Astrocyte (in vitro differentiated cells and primary cell): ENCODE data around the gene RASAL1. TPM values are rescaled to one million over a fixed set of nuclear protein-coding genes. Genes with fewer than 3 reads are reported as not detected.
A peak's percentile ranks its signal among the peaks of the same experiment; 100 is the strongest.

ENCODE experiments used
- DNase-seq: peaks from one replicate; pipeline ENCODE4 v3.0.0-alpha.2; 2010; ENCODE audit warnings: low read depth
- FAIRE-seq: peaks from 2 replicates; lab custom pipeline; 2011; peaks lifted over from hg19 to GRCh38; lab: Jason Lieb, UNC
- H2AFZ ChIP-seq: 2 replicates; pipeline ENCODE4 v1.6.0; 2012; ENCODE audit warnings: low read depth, low read length, inconsistent platforms
- H3K27ac ChIP-seq: 2 replicates; pipeline ENCODE4 v1.5.1; 2011; ENCODE audit warnings: low read depth, low read length, inconsistent platforms
- H3K27me3 ChIP-seq: 2 replicates; pipeline ENCODE4 v1.6.0; 2011; ENCODE audit warnings: low read length, inconsistent platforms; ENCODE audit not compliant: insufficient read depth
- H3K36me3 ChIP-seq: 2 replicates; pipeline ENCODE4 v1.5.1; 2011; ENCODE audit warnings: low read length, inconsistent platforms; ENCODE audit not compliant: insufficient read depth
- H3K4me1 ChIP-seq: 2 replicates; pipeline ENCODE4 v1.5.1; 2011; ENCODE audit warnings: low read length, inconsistent platforms; ENCODE audit not compliant: insufficient read depth
- H3K4me2 ChIP-seq: 2 replicates; pipeline ENCODE4 v1.6.0; 2012; ENCODE audit warnings: low read length, inconsistent platforms
- H3K4me3 ChIP-seq: 2 replicates; pipeline ENCODE4 v1.5.1; 2011; ENCODE audit warnings: low read depth, mild to moderate bottlenecking, low read length, inconsistent platforms; ENCODE audit not compliant: insufficient read depth
- H3K79me2 ChIP-seq: 2 replicates; pipeline ENCODE4 v1.6.0; 2012; ENCODE audit warnings: mild to moderate bottlenecking, low read length, inconsistent platforms; ENCODE audit not compliant: insufficient read depth
- H3K9ac ChIP-seq: 2 replicates; pipeline ENCODE4 v1.6.0; 2012; ENCODE audit warnings: mild to moderate bottlenecking, low read length, inconsistent platforms
- H3K9me3 ChIP-seq: 2 replicates; pipeline ENCODE4 v1.5.1; 2012; ENCODE audit warnings: low read depth, mild to moderate bottlenecking, low read length, inconsistent platforms; ENCODE audit not compliant: insufficient read depth
- H4K20me1 ChIP-seq: 2 replicates; pipeline ENCODE4 v1.6.0; 2012; ENCODE audit warnings: low read length, inconsistent platforms; ENCODE audit not compliant: insufficient read depth
- H3K27ac Mint-ChIP-seq: one replicate; pipeline ENCODE4 v1.8.0; 2021; ENCODE audit warnings: mild to moderate bottlenecking, mixed read lengths; ENCODE audit not compliant: unreplicated experiment
- H3K27me3 Mint-ChIP-seq: one replicate; pipeline ENCODE4 v1.8.0; 2021; ENCODE audit warnings: low read depth, mixed read lengths; ENCODE audit not compliant: unreplicated experiment
- H3K36me3 Mint-ChIP-seq: one replicate; pipeline ENCODE4 v1.8.0; 2021; ENCODE audit warnings: low read depth, mixed read lengths; ENCODE audit not compliant: unreplicated experiment
- H3K4me1 Mint-ChIP-seq: one replicate; pipeline ENCODE4 v1.8.0; 2021; ENCODE audit warnings: low read depth, mixed read lengths; ENCODE audit not compliant: unreplicated experiment
- H3K4me3 Mint-ChIP-seq: one replicate; pipeline ENCODE4 v1.8.0; 2021; ENCODE audit warnings: mild to moderate bottlenecking, moderate library complexity, mixed read lengths; ENCODE audit not compliant: unreplicated experiment
- H3K9me3 Mint-ChIP-seq: one replicate; pipeline ENCODE4 v1.8.0; 2021; ENCODE audit warnings: mild to moderate bottlenecking, mixed read lengths; ENCODE audit not compliant: unreplicated experiment
- EZH2 ChIP-seq: IDR thresholded peaks from 2 replicates; pipeline ENCODE4 v1.6.1; 2012; ENCODE audit warnings: mild to moderate bottlenecking, low read length, inconsistent platforms; ENCODE audit not compliant: insufficient read depth
- total RNA-seq: library from RNA; stranded (reverse); gene quantifications from 2 replicates; pipeline ENCODE4 v1.2.1, GENCODE V29; 2021
- TF ChIP-seq, protein P1 (sequence below): IDR thresholded peaks from 2 replicates; pipeline ENCODE4 v1.5.1; 2011; ENCODE audit warnings: low read depth, mild to moderate bottlenecking, inconsistent platforms, low read length, moderate library complexity; ENCODE audit not compliant: insufficient read depth

The RASAL1 gene
- total RNA-seq, 1 donor from 2014 or later, result 0.48 TPM

DNA sequence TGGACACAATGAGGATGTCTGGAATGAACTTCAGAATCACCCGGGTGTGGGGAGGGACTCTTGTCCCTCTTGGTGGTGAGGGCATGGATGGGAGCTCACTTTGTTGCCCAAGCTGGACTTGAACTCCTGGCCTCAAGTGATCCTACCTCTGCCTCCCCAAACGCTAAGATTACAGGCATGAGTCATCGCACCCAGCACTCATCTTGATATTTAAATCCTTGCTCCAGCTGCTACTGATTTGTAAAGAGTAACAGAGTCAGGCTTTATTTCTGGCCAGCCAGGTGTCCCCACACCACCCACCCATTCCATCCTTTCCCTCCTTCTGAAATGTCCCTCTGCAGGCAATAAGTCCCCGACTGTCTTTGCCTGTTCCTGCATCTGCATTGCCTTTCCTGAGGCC, 44.8 kb upstream of the RASAL1 start:
- Histone ChIP-seq H3K4me3 (no peak overlapping the region), H3K27ac (no peak overlapping the region), H3K4me1 (no peaks in the 10 kb centered on the region), H3K79me2 (peaks cover 58% of the 10 kb centered on the region), H4K20me1 (peaks cover 42% of the 10 kb centered on the region), H2AFZ (no peak overlapping the region), H3K9me3 (peaks cover 13% of the 10 kb centered on the region), H3K36me3 (peaks cover 33% of the 10 kb centered on the region), H3K4me2 (no peak overlapping the region), H3K27me3 (no peaks in the 10 kb centered on the region), H3K9ac (no peak overlapping the region)
- peaks cover 6% of the 10 kb centered on the region for H3K9me3 Mint-ChIP-seq
- H3K27me3 Mint-ChIP-seq, result no peaks in the 10 kb centered on the region
- H3K27ac Mint-ChIP-seq, result no peak overlapping the region
- FAIRE-seq (no peak), DNase-seq (no peak)
- no peaks in the 10 kb centered on the region for H3K4me1 Mint-ChIP-seq
- no peak overlapping the region for H3K4me3 Mint-ChIP-seq
- no peak for TF ChIP-seq EZH2
- TF ChIP-seq, protein P1, sequence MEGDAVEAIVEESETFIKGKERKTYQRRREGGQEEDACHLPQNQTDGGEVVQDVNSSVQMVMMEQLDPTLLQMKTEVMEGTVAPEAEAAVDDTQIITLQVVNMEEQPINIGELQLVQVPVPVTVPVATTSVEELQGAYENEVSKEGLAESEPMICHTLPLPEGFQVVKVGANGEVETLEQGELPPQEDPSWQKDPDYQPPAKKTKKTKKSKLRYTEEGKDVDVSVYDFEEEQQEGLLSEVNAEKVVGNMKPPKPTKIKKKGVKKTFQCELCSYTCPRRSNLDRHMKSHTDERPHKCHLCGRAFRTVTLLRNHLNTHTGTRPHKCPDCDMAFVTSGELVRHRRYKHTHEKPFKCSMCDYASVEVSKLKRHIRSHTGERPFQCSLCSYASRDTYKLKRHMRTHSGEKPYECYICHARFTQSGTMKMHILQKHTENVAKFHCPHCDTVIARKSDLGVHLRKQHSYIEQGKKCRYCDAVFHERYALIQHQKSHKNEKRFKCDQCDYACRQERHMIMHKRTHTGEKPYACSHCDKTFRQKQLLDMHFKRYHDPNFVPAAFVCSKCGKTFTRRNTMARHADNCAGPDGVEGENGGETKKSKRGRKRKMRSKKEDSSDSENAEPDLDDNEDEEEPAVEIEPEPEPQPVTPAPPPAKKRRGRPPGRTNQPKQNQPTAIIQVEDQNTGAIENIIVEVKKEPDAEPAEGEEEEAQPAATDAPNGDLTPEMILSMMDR, result no peak
- peaks cover 26% of the 10 kb centered on the region for H3K36me3 Mint-ChIP-seq

GRCh38 chr12:113179023-113179422, 43.5 kb upstream of the RASAL1 start:
- no peak for TF ChIP-seq EZH2
- TF ChIP-seq, protein P1, result no peak
- peaks cover 45% of the 10 kb centered on the region for H3K79me2 ChIP-seq
- H3K9me3 Mint-ChIP-seq, result peaks cover 6% of the 10 kb centered on the region
- peaks cover 36% of the 10 kb centered on the region for H3K36me3 ChIP-seq
- FAIRE-seq (no peak), DNase-seq (no peak)
- peaks cover 51% of the 10 kb centered on the region for H4K20me1 ChIP-seq
- no peak overlapping the region for H3K9ac ChIP-seq
- H3K36me3 Mint-ChIP-seq, result peaks cover 29% of the 10 kb centered on the region
- H3K4me3 Mint-ChIP-seq, result no peak overlapping the region
- no peaks in the 10 kb centered on the region for H3K27me3 ChIP-seq
- H3K4me2 ChIP-seq, result no peak overlapping the region
- H3K4me1 Mint-ChIP-seq, result no peaks in the 10 kb centered on the region
- H3K9me3 ChIP-seq, result peaks cover 13% of the 10 kb centered on the region
- H3K27ac ChIP-seq, result no peak overlapping the region
- no peaks in the 10 kb centered on the region for H3K4me1 ChIP-seq
- H2AFZ ChIP-seq, result no peak overlapping the region
- no peak overlapping the region for H3K4me3 ChIP-seq
- H3K27ac Mint-ChIP-seq, result no peak overlapping the region
- H3K27me3 Mint-ChIP-seq, result no peaks in the 10 kb centered on the region

- DNase-seq (no peak), FAIRE-seq (no peak)
- Mint-ChIP-seq H3K27ac (no peak overlapping the region), H3K27me3 (no peaks in the 10 kb centered on the region), H3K9me3 (peaks cover 6% of the 10 kb centered on the region), H3K4me3 (no peak overlapping the region), H3K4me1 (no peaks in the 10 kb centered on the region), H3K36me3 (peaks cover 32% of the 10 kb centered on the region)
- no peak overlapping the region for H3K9ac ChIP-seq
- H4K20me1 ChIP-seq, result peaks cover 44% of the 10 kb centered on the region
- TF ChIP-seq, protein P1, result peak; percentile 93
- no peak for TF ChIP-seq EZH2
- H3K4me2 ChIP-seq, result no peak overlapping the region
- no peaks in the 10 kb centered on the region for H3K4me1 ChIP-seq
- H3K9me3 ChIP-seq, result peaks cover 13% of the 10 kb centered on the region
- H3K4me3 ChIP-seq, result no peak overlapping the region
- H3K36me3 ChIP-seq, result peaks cover 63% of the 10 kb centered on the region
- peaks cover 2% of the 10 kb centered on the region for H3K79me2 ChIP-seq
- no peak overlapping the region for H2AFZ ChIP-seq
- H3K27ac ChIP-seq, result no peak overlapping the region
- no peaks in the 10 kb centered on the region for H3K27me3 ChIP-seq
Measured at GRCh38 chr12:113174461-113175384, 39.2 kb upstream of the RASAL1 start.
